Forelimb muscle (tissue), 1 donor: ENCODE results near the gene WASF2. TPM values are rescaled to one million over a fixed set of nuclear protein-coding genes. Genes with fewer than 3 reads are reported as not detected.
"Not testable (repeated sequence)": the region's sequence is repeated elsewhere in the genome, so short reads cannot be mapped to it uniquely, and the experiment has no call there.

Experiments used
- DNase-seq: peaks from one replicate; pipeline ENCODE4 v3.0.0-alpha.2; 2013; ENCODE audit warnings: low read depth
- polyA plus RNA-seq: library from polyadenylated mRNA; unstranded; fragments of 120-200 nt; gene quantifications from one replicate; pipeline ENCODE4 v1.2.1, GENCODE V29; 2013; ENCODE audit not compliant: insufficient read length

WASF2 gene
- polyA plus RNA-seq, 1 donor = 66.3 TPM

- DNase-seq = no peak
These were observed 62.6 kb downstream of the WASF2 start for GRCh38 chr1:27427329-27427728.

DNA sequence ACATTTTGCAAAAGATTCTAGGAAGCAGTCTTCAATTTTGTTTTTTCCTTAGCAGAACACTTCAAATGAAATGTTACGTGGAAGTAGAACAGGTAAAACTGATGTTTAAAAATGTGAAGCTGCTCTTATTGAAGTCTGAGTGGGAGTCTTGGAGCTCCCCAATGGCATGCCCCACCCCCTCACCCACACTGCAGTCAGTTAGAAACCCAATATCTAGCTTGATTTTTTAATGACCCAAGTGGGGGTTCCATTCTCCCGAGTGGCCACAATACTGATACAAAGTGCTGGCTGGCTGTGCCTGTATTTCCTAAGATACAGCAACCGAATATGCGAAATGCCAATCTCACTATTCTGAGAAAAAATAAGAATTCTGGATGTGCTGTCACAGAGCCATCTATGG, 66.3 kb downstream of the WASF2 start:
- no peak for DNase-seq

- DNase-seq = peak; percentile 72
These were observed 71.4 kb downstream of the WASF2 start for GRCh38 chr1:27418326-27419185.

DNA sequence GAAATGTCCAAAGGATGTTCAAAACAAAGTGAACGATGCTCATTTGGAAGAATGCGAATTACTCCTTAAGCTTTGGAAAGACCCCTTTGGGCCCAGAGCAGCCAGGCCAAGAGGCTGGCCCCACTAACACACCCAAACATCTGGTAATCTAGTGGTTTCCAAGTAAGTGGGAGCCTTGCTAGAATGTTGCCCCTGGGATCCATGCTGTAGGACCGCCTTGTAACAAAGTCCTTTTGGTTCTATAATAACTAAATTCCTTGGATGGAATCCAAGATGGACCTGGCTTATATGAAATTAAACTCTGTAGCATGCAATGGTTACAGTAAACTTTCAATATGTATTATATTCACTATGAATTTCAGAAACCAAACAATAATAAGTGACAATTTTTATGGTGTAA, 72.3 kb downstream of the WASF2 start:
- DNase-seq = no peak

GRCh38 chr1:27416387-27417111, 73.4 kb downstream of the WASF2 start:
- no peak for DNase-seq

- no peak for DNase-seq
These were observed 75.9 kb downstream of the WASF2 start for GRCh38 chr1:27414091-27414490.

- DNase-seq = no peak
These were observed 77.0 kb downstream of the WASF2 start for GRCh38 chr1:27413004-27413403.

GRCh38 chr1:27412502-27412901, 77.5 kb downstream of the WASF2 start:
- no peak for DNase-seq

- no peak for DNase-seq
These were observed 79.3 kb downstream of the WASF2 start for GRCh38 chr1:27410709-27411108.

DNA sequence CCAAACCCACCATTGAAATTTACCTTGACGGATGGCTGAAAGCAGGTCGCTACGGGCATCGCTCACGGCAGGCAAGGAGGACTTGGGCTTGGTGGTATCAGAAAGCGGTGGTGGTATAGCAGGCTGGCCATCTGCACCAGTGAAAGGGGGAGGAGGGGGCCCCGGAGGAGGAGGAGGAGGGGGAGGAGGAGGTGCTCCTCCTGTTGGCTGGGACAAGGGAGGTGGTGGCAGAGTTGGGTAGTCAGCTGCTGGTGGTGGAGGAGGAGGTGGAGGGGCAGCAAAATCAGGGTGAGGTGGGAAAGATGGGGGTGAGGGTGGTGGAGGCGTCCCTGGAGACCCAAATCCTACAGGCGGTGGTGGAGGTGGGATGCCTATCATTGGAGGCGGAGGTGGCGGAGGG, 80.3 kb downstream of the WASF2 start:
- no peak for DNase-seq

- DNase-seq = no peak
These were observed 81.8 kb downstream of the WASF2 start for GRCh38 chr1:27408151-27408550.

DNA sequence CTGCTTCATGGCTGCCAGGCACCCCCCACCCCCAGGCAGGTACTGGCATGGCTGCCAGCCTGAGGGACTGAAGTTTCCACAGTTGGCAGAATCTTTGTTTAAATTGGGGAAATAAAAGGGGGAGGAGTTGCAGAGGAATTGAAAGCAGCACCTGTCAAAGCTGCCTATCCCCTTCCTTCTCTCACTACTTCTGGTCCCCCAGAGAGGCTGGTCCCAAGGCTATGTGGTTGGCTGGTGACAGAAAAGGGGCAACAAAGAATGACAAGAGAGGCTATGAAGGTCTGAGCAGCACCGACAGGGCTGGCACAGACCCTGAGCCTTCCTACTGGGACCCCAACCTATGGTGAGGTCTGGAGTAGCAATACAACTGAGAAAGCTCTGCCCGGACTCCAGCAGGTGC, 83.2 kb downstream of the WASF2 start:
- DNase-seq = not testable (repeated sequence)

- DNase-seq = no peak
These were observed 83.6 kb downstream of the WASF2 start for GRCh38 chr1:27406362-27406680.

DNA sequence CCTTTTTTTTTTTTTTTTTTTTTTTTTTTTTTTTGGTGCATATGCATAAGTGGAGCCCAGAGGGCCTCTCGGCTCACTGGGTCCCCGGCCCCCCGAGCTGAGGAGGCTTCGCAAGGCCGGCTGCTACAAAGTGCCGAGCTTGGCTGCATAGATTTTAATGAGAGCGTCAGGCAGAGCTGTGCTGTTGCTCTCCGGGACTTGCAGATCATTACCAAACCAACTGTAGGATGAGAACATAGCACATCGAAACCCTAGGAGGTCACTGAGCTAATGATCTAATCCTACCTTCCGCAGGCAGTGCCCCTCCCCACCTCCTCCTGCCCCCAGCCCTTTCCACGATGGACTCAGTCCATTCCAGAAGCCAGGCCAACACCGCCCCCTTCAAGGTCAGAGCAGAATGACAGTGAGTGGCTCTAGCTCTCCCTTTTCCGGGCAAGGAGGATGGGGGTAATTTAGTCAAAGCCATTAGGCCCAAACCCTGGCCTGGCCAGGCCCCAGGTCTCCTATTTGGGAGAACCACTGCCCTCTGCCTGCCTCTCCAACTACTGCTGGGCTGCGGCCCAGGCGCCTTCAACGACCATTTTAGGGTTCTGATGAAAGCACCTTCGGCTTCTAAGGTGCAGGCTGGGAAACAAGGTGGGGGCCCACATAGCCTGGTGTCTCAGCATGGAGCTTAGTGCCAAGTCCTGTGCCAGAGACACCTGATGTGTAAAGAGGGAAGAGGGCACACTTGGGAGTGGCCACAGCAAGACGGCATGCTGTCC, 84.2 kb downstream of the WASF2 start:
- DNase-seq = not testable (repeated sequence)

DNA sequence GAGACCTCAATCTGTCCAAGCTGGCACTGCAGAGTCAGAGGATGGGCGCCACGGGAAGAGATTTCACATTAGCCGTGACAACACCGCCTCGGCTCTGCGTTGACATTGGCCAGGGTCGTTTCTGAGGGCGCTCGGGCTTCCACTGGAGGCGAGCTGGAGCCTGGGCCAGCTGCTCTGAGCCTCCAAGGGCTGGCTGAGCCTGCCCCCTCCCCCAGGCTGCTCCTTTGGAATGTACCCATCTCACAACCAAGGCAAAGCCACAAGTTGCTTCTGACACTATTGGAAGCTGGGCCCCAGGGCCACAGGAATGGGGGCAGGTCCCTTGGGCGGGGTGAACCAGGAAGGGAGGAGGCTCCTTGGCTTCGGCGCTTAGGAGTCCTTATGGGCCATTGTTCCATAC, 84.9 kb downstream of the WASF2 start:
- no peak for DNase-seq

GRCh38 chr1:27403931-27404330, 86.0 kb downstream of the WASF2 start:
- DNase-seq = no peak

DNA sequence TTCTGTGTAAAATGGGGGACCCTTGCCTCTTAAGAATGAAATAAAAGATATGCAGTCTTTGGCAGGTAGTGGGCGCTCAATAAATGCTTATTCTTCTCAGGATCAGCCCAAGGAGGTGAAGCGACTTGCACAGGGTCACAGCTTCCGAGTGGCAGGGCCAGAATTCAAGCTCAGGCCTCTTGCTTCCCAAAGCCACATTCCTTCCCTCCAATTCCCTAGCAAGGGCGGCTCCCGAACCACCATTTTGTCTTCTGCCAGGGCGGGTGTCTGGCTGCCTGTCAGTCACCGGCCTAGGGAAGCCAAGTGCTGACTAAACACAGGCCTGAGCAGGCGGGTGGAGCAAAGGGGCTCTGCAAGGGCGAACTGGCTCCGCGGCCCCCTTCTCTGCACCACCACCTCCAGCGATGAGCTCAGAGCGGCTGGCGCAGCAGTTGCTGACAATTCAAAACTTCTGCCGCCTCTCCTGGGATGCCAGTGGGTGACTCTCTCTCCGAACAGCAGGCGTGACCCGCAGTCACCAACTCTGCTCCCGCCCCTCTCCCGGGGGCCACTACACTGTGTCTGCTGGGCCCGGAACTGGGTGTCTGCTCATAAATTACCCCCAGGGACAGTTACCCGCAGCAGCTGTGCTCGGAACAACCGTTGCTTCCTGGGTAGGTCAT, 86.8 kb downstream of the WASF2 start:
- DNase-seq = no peak

- DNase-seq = no peak
These were observed 87.6 kb downstream of the WASF2 start for GRCh38 chr1:27402349-27402754.

DNA sequence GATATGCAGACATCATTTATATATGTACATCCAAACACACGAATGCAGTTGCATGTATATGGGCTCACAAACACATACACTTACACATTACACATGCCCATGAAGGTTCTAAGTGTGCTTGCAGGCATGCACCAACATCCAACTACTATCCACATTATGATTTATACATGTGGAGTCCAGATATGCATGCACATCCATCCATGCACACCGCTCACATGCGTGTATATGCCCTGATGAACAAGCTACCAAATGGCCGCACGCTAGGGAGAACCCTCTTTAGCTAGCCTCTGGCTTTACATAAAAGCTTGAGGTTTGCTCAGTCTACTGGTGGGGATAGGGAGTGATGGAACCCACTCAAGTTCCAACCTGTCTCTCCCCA, 89.0 kb downstream of the WASF2 start:
- no peak for DNase-seq

- DNase-seq = no peak
These were observed 89.6 kb downstream of the WASF2 start for GRCh38 chr1:27400082-27400962.
